ENCODE results near the gene ANKRD65. TPM values are rescaled to one million over a fixed set of nuclear protein-coding genes. Genes with fewer than 3 reads are reported as not detected.

ANKRD65 gene
- total and polyA plus RNA-seq, 10 donors: 0.43 to 4.3 (median 1.6) TPM

- peak overlapping the region; percentile 88 to 100 (median 98) for H3K4me3 ChIP-seq
- no peak for DNase-seq
- TF ChIP-seq CTCF (IDR thresholded peaks at IDR 0.05 in 8 of 11, conservative IDR thresholded peaks at IDR 0.05 in 3 of 11): peak in 1 of 11 experiments; percentile 13
- TF ChIP-seq POLR2A (IDR thresholded peaks at IDR 0.05): no peak
- peak in 2 of 3 donors; percentile 5 to 30 for TF ChIP-seq POLR2AphosphoS5 (IDR thresholded peaks at IDR 0.05)
- intact Hi-C loops (cut with DNase I; ENCODE audit: low total_unique reads): no loop called here
- H3K9me3 ChIP-seq: no peaks in the 10 kb centered on the region
- 3 to 15% (median 5%) methylated on average over 13 to 34 of the region's 34 CpGs for WGBS, 5 donors
- peaks cover 0 to 80% (median 74%) of the 10 kb centered on the region in 6 donors for H3K36me3 ChIP-seq
- H3K27ac ChIP-seq: peak overlapping the region; percentile 76 to 94 (median 89)
- no peaks in the 10 kb centered on the region for H3K27me3 ChIP-seq (replicated peaks in 1 of 7)
- peaks cover 18 to 92% (median 69%) of the 10 kb centered on the region in 6 donors for H3K4me1 ChIP-seq
These were observed 21.1 kb downstream of the ANKRD65 start for GRCh38 chr1:1399872-1400575.

GRCh38 chr1:1399187-1399871 lies 21.7 kb downstream of the ANKRD65 start, which contains the start of gene CCNL2:
CCNL2 (minus strand) TSS chr1:1399335; CDS start chr1:1399306, 29 bp downstream.
- H3K9me3 ChIP-seq: no peaks in the 10 kb centered on the region
- WGBS, 5 donors: 0 to 1% (median 0%) methylated on average over 47 to 86 of the region's 86 CpGs
- intact Hi-C loops (cut with DNase I; ENCODE audit: low total_unique reads): no loop called here
- peak within 1 kb of the TSS; percentile 77 to 94 (median 89) for H3K27ac ChIP-seq
- H3K4me1 ChIP-seq: peaks cover 18 to 85% (median 65%) of the 10 kb centered on the region in 6 donors
- H3K27me3 ChIP-seq (replicated peaks in 1 of 7): no peaks in the 10 kb centered on the region
- DNase-seq: peak; percentile 100
- TF ChIP-seq POLR2A (IDR thresholded peaks at IDR 0.05) (peak in 2 of 3 donors; percentile 18 to 90), POLR2AphosphoS5 (IDR thresholded peaks at IDR 0.05) (peak; percentile 90 to 97 (median 90)), CTCF (IDR thresholded peaks at IDR 0.05 in 8 of 11, conservative IDR thresholded peaks at IDR 0.05 in 3 of 11) (peak; percentile 71 to 94 (median 83))
- H3K36me3 ChIP-seq: peaks cover 0 to 80% (median 74%) of the 10 kb centered on the region in 6 donors
- H3K4me3 ChIP-seq: peak within 1 kb of the TSS; percentile 92 to 100 (median 98)

- Histone ChIP-seq H3K9me3 (no peaks in the 10 kb centered on the region), H3K36me3 (peaks cover 0 to 80% (median 74%) of the 10 kb centered on the region in 6 donors), H3K4me3 (peak overlapping the region; percentile 92 to 100 (median 98)), H3K4me1 (peaks cover 18 to 83% (median 62%) of the 10 kb centered on the region in 6 donors), H3K27ac (peak overlapping the region; percentile 77 to 94 (median 89)), H3K27me3 (replicated peaks in 1 of 7) (no peaks in the 10 kb centered on the region)
- intact Hi-C loops (cut with DNase I; ENCODE audit: low total_unique reads): no loop called here
- WGBS, 5 donors: 0 to 1% (median 0%) methylated on average over 10 to 54 of the region's 54 CpGs
- TF ChIP-seq POLR2A (IDR thresholded peaks at IDR 0.05) (no peak), CTCF (IDR thresholded peaks at IDR 0.05 in 8 of 11, conservative IDR thresholded peaks at IDR 0.05 in 3 of 11) (no peak), POLR2AphosphoS5 (IDR thresholded peaks at IDR 0.05) (no peak)
- DNase-seq: no peak
These were observed 22.3 kb downstream of the ANKRD65 start for GRCh38 chr1:1398677-1399186.

All from spleen (tissue), 11 donors.